CD4-positive, alpha-beta T cell treated with Interleukin-6 for 4 hours (primary cell): ENCODE measurements around the gene CDHR1.

Experiments used
- DNase-seq: peaks from one replicate; pipeline ENCODE4 v3.0.0-alpha.2; 2020; ENCODE audit warnings: mixed read lengths

CDHR1 gene

GRCh38 chr10:84201244-84201606, 6.9 kb downstream of the CDHR1 start:
- no peak for DNase-seq

GRCh38 chr10:84201682-84202081, 7.3 kb downstream of the CDHR1 start:
- DNase-seq, result no peak

GRCh38 chr10:84202349-84202748, 8.0 kb downstream of the CDHR1 start:
- DNase-seq, result no peak

DNA sequence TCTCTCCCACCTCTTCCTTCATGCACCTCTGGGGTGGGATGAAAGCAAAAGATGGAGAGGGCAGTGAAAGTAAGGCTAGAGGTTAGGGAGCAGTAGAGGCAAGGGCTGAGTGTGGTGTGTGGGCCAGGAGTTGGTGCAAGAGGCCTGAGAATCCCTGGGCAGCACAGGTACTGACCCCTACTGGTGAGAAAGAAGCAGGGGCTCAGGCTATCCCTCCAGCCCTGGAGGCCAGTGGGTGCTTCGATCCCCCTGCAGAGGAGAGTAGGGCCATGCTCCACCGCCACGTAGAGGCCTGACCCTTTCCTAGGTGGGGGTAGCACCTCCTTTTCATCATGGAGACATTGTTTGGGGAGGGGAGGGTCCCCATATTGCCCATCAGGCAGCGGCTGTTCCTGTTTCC, 9.8 kb downstream of the CDHR1 start:
- DNase-seq, result no peak

DNA sequence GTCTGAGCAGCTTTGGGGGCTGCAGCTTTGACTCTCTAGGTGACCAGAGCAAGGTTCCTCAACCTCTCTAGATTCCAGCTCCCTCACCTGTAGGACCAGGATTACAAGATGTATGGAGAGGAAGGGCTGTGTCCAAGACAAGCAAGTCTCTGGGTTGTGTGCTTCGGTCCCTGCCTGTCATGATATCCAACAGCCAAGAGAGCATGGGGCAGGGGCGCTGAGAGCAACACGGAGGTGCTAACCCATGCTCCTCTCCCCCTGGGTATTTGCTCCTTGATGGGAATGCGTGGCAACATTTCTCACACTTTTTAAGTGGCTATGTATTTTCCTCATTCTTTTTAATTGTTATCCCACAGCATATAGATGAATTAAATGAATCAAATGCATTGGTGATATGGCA, 10.3 kb downstream of the CDHR1 start:
- no peak for DNase-seq

DNA sequence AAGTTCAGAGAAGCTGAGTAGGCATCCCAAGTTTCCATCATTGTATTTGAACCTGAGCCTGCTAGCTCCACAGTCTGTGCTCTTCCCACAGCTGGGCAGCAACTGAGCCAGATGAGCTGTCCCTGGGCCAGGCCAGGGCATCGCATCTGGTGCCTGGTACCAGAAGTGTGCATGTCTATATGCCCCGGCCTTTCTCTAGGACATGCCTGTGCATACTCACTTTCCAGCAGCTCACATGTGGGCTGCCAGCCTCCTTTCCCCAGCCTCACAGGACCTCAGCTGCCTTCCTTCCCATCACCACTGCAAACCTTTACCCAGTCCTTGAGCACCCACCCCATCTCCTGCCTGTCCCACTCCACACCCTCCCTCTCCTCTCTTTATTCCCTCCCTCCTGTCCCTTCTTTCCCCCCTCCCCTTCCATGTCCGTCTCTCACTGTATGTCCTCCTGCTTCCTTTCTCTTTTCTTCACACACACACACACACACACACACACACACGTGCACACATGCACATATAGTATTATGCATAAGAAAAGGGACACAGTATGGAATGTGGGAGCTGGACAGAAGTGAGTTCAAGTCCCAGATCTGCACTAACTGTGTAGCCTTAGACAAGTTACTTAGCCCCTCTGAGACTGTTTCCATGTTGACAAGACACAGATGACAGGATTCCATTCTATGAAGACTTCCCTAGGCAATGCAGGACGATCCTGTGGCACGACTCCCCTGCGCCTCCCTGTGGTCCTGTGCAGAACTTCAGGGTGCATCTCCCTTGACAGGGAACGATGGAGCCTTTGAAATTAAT, 10.9 kb downstream of the CDHR1 start:
- peak; percentile 67 for DNase-seq

GRCh38 chr10:84205853-84206525, 11.7 kb downstream of the CDHR1 start:
- DNase-seq, result no peak

DNA sequence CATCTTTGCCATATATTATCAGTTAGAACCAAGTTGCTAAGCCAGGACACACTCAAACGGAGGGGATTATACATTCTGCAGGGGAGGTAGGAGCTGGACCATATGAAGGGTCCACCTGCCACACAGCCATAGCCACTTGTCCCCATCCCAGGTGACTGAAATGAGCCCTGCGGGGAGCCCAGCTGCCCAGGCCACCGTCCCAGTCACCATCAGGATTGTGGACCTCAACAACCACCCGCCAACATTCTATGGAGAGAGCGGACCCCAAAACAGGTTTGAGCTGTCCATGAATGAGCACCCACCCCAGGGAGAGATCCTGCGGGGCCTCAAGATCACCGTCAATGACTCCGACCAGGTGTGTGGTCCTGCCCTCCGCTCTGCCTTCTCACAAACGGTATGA, 13.7 kb downstream of the CDHR1 start:
- DNase-seq, result no peak

GRCh38 chr10:84211566-84211965, 17.2 kb downstream of the CDHR1 start:
- DNase-seq, result no peak

- DNase-seq, result no peak
Observed at GRCh38 chr10:84212014-84212413, 17.7 kb downstream of the CDHR1 start.

DNA sequence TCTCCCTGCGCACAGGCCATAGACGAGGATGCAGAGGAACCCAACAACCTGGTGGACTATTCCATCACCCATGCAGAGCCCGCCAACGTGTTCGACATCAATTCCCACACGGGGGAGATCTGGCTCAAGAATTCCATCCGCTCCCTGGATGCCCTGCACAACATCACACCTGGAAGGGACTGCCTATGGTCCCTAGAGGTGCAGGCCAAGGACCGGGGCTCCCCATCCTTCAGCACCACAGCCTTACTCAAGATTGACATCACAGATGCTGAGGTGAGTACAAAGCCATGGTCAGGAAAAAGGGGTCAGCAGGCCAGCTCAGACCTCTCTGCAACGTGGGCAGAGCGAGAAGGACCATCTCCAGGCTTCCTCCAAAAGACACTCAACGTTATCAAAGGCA, 18.7 kb downstream of the CDHR1 start:
- no peak for DNase-seq

DNA sequence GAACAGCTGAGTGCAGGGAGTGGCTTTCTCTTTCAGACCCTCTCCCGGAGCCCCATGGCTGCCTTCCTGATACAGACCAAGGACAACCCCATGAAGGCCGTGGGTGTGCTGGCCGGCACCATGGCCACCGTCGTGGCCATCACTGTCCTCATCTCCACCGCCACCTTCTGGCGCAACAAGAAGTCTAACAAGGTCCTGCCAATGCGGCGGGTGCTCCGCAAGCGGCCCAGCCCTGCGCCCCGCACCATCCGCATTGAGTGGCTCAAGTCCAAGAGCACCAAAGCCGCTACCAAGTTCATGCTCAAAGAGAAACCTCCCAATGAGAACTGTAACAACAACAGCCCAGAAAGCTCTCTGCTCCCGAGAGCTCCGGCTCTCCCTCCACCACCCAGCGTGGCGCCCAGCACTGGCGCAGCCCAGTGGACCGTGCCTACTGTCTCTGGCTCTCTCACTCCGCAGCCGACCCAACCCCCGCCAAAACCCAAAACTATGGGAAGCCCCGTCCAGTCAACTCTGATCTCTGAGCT, 19.8 kb downstream of the CDHR1 start:
- DNase-seq, result no peak

DNA sequence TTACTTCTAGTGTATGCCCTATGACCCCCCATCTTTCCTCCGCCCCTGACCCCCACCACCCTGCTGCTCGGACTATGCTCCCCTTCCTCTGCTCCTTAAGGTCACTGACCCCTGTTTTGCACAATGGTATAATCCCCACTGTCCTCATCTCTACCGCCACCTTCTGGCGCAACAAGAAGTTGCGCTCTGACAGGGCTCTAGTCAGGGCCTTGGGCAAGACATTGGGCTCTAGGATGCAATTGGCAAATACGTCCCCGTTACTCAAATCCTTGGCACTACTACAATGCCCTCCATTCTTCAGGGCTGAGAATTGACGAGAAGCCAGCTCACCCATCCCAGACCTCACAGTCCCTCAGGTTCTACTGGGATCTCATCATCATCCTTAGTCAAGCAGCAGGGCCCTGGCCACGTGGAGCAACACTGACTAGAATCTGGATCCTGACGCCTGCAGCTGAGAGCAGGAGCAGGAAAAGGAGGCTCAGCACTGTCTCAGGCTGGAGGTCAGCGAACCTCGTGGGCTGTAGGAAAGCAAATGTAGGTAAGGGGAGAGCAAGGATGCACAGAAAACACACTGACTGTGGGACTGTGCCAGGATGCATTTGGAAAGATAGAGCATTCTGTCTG, 20.4 kb downstream of the CDHR1 start:
- peak; percentile 30 for DNase-seq

DNA sequence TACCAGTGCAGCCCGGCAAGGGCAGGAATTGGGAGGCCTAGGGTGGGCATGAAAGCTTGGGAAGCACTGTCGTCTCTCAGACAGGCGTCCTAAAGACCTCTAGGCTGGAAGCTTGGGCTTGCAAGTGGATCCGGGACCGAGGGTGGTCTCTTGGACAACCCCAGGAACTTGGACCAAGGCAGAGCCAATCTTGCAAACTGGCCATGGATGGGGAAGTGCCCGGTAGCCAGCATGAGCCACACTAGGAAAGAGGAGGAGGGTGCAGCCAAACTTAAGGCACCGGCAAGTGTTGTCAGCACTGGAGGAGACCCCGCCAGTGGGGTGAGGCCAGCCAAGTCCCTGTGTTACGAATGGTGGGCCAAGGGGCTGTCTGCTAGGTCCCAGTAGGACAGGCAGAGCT, 22.5 kb downstream of the CDHR1 start:
- DNase-seq, result no peak

GRCh38 chr10:84217746-84218145, 23.4 kb downstream of the CDHR1 start:
- no peak for DNase-seq

GRCh38 chr10:84221916-84222315, 27.6 kb downstream of the CDHR1 start:
- DNase-seq, result no peak

DNA sequence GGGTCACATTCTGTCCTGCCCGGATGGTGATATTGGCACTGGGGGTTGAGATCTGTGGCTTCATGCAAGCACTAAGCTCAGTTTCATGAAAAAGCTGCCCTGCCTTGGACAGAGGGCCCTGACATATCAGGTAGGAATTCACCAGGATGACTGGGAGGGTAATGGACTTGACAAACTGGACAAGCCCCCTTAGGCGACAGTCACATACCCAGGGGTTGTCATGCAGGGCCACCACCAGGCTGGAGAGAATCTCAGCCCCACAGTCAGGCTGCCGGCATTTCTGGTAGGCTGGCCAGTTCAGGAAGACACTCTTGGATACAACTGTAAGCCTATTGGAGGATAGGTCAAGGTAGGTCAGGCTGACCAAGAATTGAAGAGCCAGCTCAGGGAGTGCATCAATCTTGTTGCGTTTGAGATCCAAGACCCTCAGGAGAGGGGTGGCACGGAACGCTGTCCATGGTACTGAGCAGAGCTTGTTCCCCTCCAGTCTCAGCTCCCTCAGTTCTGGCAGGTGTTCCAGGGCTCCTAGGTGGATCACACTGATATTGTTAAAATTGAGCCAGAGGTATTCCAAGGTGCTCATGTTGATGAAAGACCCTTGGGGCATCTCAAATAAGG, 30.2 kb downstream of the CDHR1 start:
- DNase-seq, result no peak

- DNase-seq, result no peak
Observed at GRCh38 chr10:84225427-84226173, 31.3 kb downstream of the CDHR1 start, which contains the start of gene LRIT2. TSS of gene LRIT2 (minus strand) at chr10:84225544. CDS start at chr10:84225520, 24 bp downstream.

DNA sequence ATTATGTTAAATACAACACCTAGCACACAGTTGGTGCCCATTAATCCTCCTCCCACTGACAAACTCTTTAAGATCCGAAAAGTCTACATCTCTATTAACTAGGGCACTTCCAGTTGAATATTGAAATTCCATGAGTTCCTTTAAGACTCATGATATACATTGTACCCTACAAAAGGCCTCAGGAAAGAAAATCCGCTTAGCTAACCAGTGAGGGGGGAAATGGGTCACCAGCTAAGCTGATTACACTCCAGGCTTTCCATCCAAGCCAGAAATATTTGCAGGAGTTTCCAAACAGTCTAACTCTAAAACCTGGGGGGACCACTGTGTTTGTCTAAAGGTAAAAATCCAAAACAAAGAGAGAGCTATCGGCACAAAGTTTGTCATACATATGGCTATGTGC, 32.3 kb downstream of the CDHR1 start:
- DNase-seq, result no peak

GRCh38 chr10:84227810-84228209, 33.5 kb downstream of the CDHR1 start:
- no peak for DNase-seq

GRCh38 chr10:84230359-84230758, 36.0 kb downstream of the CDHR1 start:
- DNase-seq, result no peak

DNA sequence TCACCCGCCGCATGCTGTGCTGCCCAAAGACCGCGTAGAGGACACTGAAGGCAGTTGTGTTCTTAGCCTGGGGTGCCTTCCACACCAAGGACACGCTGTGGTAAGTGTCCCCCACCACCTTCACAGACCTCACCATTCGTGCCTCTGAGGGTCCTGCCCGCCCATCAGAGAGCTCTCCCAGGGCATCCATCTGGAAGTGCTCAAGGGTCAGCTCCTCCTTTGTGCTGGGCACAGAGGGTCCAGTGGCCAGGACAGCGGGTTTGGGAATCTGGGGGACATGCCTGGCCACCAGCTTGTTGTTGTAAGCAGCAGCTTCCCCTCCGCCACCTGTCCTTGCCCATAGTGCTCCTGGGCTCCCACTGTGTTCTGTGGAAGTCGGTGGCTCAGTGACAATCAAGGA, 38.0 kb downstream of the CDHR1 start:
- DNase-seq, result no peak

- no peak for DNase-seq
Observed at GRCh38 chr10:84233940-84234339, 39.6 kb downstream of the CDHR1 start.
